IPS-20b (cell line): ENCODE measurements around the gene ARMH4.

Experiments used
- H3K27ac ChIP-seq: one replicate; pipeline ENCODE4 v1.5.1; 2013; ENCODE audit warnings: low read length
- H3K27me3 ChIP-seq: 2 replicates; pipeline ENCODE4 v1.6.1; 2013; ENCODE audit warnings: mild to moderate bottlenecking, low read length, inconsistent platforms; ENCODE audit not compliant: insufficient read depth
- H3K36me3 ChIP-seq: 2 replicates; pipeline ENCODE4 v1.6.1; 2013; ENCODE audit warnings: low read depth, mild to moderate bottlenecking, inconsistent platforms, low read length, moderate library complexity; ENCODE audit not compliant: insufficient read depth
- H3K4me1 ChIP-seq: 2 replicates; pipeline ENCODE4 v1.6.1; 2013; ENCODE audit warnings: mild to moderate bottlenecking, control low read depth, inconsistent platforms, low read length, moderate library complexity; ENCODE audit not compliant: insufficient read depth
- H3K4me3 ChIP-seq: 2 replicates; pipeline ENCODE4 v1.5.1; 2013; ENCODE audit warnings: mild to moderate bottlenecking, low read length, inconsistent platforms
- H3K9ac ChIP-seq: 2 replicates; pipeline ENCODE4 v1.6.1; 2013; ENCODE audit warnings: low read depth, mild to moderate bottlenecking, inconsistent platforms, low read length, moderate library complexity
- H3K9me3 ChIP-seq: 2 replicates; pipeline ENCODE4 v1.6.1; 2013; ENCODE audit warnings: mild to moderate bottlenecking, low read depth, low read length, inconsistent platforms; ENCODE audit not compliant: insufficient read depth

Gene ARMH4

DNA sequence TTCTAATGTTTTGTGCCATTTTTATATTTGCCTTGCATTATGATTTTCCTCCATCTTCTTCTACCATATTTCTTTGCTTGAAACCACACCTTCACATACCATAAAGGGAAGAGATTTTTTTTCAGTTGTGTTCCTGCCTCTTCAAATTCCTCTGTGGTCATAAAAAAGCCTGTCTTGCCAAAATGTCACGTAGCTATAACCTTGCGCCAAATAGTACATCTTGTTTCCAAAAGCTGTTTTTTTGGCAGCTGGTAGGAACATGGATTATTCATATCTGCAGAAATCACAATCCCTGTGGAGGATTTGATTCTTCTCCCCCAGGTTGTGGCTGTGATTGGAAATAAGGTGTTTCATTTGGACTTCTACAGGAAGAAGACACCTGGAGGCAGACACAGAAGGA lies 152.5 kb downstream of the ARMH4 start:
- no peaks in the 10 kb centered on the region for H3K27me3 ChIP-seq
- no peaks in the 10 kb centered on the region for H3K9me3 ChIP-seq
- no peaks in the 10 kb centered on the region for H3K4me1 ChIP-seq
- H3K9ac ChIP-seq, result no peak overlapping the region
- H3K27ac ChIP-seq, result no peak overlapping the region
- H3K36me3 ChIP-seq, result no peaks in the 10 kb centered on the region; the same call in 1 of the 2 replicates
- H3K4me3 ChIP-seq, result no peak overlapping the region

DNA sequence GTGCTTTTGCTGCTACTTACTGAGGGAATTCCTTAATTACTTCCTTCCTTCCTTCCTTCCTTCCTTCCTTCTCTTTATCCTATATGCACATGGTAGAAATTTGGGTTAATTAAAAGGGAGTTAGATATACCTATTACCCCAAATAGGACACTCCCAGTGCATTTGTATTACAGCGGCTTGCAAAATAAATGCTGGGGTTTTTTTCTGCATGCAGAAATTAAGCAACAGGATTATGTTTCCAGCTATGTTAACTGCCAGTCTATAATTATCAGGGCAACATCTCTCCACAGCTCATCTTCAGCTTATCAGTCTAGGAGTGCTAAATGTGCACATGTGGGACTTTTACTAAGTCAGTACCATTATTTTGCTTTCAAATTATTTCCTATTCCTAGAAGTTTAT lies 153.2 kb downstream of the ARMH4 start:
- Histone ChIP-seq H3K4me1 (no peaks in the 10 kb centered on the region), H3K27ac (no peak overlapping the region), H3K9me3 (no peaks in the 10 kb centered on the region), H3K4me3 (no peak overlapping the region), H3K27me3 (no peaks in the 10 kb centered on the region), H3K36me3 (no peaks in the 10 kb centered on the region; the same call in 1 of the 2 replicates), H3K9ac (no peak overlapping the region)

DNA sequence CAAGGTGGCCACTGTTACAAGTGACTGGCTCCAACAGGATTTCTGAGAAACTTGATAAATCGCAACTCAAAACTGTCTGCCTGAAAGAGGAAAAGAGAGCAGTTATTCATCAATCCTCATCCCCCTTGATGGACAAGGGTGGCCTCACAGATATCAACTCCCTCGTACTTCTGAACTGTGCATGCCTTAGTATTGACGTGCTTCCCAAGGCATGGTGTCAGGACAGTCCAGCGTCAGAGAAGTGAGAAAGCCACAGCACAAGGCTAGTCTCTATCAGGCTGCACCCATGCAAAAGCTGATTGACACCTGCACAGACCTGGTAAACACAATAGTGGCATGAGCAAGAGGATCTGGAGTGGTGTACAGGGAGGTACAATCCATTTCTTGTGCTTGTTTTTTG lies 160.7 kb downstream of the ARMH4 start:
- Histone ChIP-seq H3K9ac (no peak overlapping the region), H3K36me3 (no peaks in the 10 kb centered on the region), H3K4me3 (no peak overlapping the region), H3K4me1 (no peaks in the 10 kb centered on the region), H3K9me3 (no peaks in the 10 kb centered on the region), H3K27me3 (no peaks in the 10 kb centered on the region), H3K27ac (no peak overlapping the region)

DNA sequence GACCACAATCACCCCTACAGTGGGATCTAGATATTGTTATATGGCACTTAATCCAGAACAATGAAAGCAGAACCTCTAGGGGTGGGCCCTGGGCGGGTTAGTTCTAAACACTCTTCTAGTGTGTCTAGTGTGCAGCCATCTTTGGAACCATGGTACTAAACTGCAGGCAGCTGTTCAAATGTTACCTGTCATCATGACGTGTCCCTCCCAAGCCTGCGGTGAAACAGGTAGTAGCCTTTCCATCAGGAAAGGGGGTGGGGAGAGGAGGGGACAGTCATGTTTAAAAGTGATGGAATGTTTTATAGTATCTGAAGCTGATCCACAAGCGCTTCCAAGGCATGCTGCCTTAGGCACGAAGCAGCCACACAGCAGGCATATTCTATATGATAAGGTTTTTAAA lies 163.6 kb downstream of the ARMH4 start:
- Histone ChIP-seq H3K27me3 (no peaks in the 10 kb centered on the region), H3K36me3 (no peaks in the 10 kb centered on the region), H3K4me1 (no peaks in the 10 kb centered on the region), H3K27ac (no peak overlapping the region), H3K4me3 (no peak overlapping the region), H3K9me3 (no peaks in the 10 kb centered on the region), H3K9ac (no peak overlapping the region)

DNA sequence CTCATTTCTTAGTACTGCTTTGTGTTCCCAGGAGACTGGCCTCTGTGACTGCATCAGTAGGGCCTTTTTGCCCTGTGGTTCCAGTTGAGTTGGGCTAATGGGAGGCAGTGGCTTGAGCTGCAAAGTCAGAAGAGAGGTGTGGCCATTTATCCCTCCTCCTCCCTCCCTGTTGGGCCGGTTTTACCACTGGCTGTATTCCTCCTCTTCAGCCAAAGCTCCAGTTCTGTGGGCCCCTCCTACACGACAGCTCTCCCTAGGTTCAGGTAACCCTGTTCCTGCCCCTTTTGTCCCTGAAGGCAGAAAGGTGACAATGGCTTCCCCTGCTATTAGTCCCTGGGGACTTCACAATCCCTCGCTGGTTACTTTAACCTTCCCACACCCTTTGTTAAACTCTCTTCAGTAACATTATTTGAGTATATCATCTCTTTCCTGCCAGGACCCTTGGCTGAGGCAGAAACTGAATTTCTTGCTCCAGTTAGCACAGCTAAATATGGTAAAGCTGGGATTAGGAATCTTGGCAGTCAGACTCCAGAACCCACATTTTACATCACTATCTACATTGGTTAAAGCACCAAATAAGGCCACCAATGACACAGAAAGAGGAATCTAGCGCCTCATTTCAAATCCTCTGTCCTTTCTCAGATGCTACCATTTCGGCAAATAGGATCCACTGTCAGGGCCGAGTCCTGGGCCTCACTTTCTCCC lies 164.3 kb downstream of the ARMH4 start:
- Histone ChIP-seq H3K36me3 (no peaks in the 10 kb centered on the region), H3K9me3 (no peaks in the 10 kb centered on the region), H3K9ac (no peak overlapping the region), H3K27me3 (no peaks in the 10 kb centered on the region), H3K4me3 (no peak overlapping the region), H3K4me1 (no peaks in the 10 kb centered on the region), H3K27ac (no peak overlapping the region)

- Histone ChIP-seq H3K9me3 (no peaks in the 10 kb centered on the region), H3K4me3 (no peak overlapping the region), H3K27ac (no peak overlapping the region), H3K36me3 (no peaks in the 10 kb centered on the region), H3K9ac (no peak overlapping the region), H3K27me3 (no peaks in the 10 kb centered on the region), H3K4me1 (no peaks in the 10 kb centered on the region)
Observed at GRCh38 chr14:57987051-57987450, 165.0 kb downstream of the ARMH4 start.

GRCh38 chr14:57982804-57983634 lies 169.0 kb downstream of the ARMH4 start:
- H3K36me3 ChIP-seq, result no peaks in the 10 kb centered on the region
- H3K4me1 ChIP-seq, result no peaks in the 10 kb centered on the region
- H3K27me3 ChIP-seq, result no peaks in the 10 kb centered on the region
- H3K9me3 ChIP-seq, result no peaks in the 10 kb centered on the region
- H3K9ac ChIP-seq, result no peak overlapping the region
- H3K4me3 ChIP-seq, result no peak overlapping the region
- no peak overlapping the region for H3K27ac ChIP-seq

- no peak overlapping the region for H3K27ac ChIP-seq
- H3K36me3 ChIP-seq, result no peaks in the 10 kb centered on the region
- H3K27me3 ChIP-seq, result no peaks in the 10 kb centered on the region
- no peaks in the 10 kb centered on the region for H3K4me1 ChIP-seq
- H3K9ac ChIP-seq, result no peak overlapping the region
- H3K9me3 ChIP-seq, result no peaks in the 10 kb centered on the region
- H3K4me3 ChIP-seq, result no peak overlapping the region
Observed at GRCh38 chr14:57981817-57982560, 170.0 kb downstream of the ARMH4 start.

- H3K36me3 ChIP-seq, result no peaks in the 10 kb centered on the region
- no peak overlapping the region for H3K4me3 ChIP-seq
- H3K4me1 ChIP-seq, result no peaks in the 10 kb centered on the region
- H3K9me3 ChIP-seq, result no peaks in the 10 kb centered on the region
- H3K27ac ChIP-seq, result no peak overlapping the region
- H3K27me3 ChIP-seq, result no peaks in the 10 kb centered on the region
- no peak overlapping the region for H3K9ac ChIP-seq
Observed at GRCh38 chr14:57979376-57980048, 172.5 kb downstream of the ARMH4 start.

- H3K27ac ChIP-seq, result no peak overlapping the region
- H3K9ac ChIP-seq, result no peak overlapping the region
- no peaks in the 10 kb centered on the region for H3K9me3 ChIP-seq
- H3K36me3 ChIP-seq, result no peaks in the 10 kb centered on the region
- no peak overlapping the region for H3K4me3 ChIP-seq
- H3K4me1 ChIP-seq, result no peaks in the 10 kb centered on the region
- no peaks in the 10 kb centered on the region for H3K27me3 ChIP-seq
Observed at GRCh38 chr14:57976701-57977100, 175.3 kb downstream of the ARMH4 start.

DNA sequence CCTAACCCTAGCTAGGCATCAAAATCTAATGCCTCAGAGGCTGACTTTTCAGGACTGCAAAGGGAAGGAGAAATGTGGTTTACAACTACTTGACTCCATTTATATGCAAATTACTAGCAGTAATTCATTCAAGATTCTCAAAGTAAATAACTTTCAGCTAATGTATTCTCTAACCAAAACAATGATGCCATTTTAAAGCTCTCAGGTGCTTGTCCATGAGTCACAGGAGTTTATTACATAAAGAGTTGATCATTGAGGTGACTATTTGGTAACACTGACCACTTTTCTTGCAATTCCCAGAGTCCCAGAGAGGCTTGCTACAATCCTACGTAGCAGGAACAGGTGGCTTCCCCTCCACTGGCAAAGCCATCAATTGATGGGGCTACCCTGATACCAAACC lies 177.1 kb downstream of the ARMH4 start:
- H3K9ac ChIP-seq, result no peak overlapping the region
- H3K9me3 ChIP-seq, result no peaks in the 10 kb centered on the region
- no peaks in the 10 kb centered on the region for H3K4me1 ChIP-seq
- no peak overlapping the region for H3K27ac ChIP-seq
- H3K4me3 ChIP-seq, result no peak overlapping the region
- no peaks in the 10 kb centered on the region for H3K27me3 ChIP-seq
- H3K36me3 ChIP-seq, result no peaks in the 10 kb centered on the region
